Suppressor macrophage treated with lipopolysaccharide for 4 hours (primary cell): Measurements from ENCODE around the gene USP47.

Experiments used
- DNase-seq: peaks from one replicate; pipeline ENCODE4 v3.0.0-alpha.2; 2020

The USP47 gene

GRCh38 chr11:11876458-11876857, 34.7 kb downstream of the USP47 start:
- DNase-seq, result peak; percentile 9

GRCh38 chr11:11880179-11880578, 38.4 kb downstream of the USP47 start:
- no peak for DNase-seq

GRCh38 chr11:11882539-11882938, 40.8 kb downstream of the USP47 start:
- peak; percentile 54 for DNase-seq

GRCh38 chr11:11884351-11884750, 42.6 kb downstream of the USP47 start:
- no peak for DNase-seq

GRCh38 chr11:11884774-11885481, 43.2 kb downstream of the USP47 start:
- no peak for DNase-seq

- no peak for DNase-seq
These were observed 52.7 kb downstream of the USP47 start for GRCh38 chr11:11894486-11894885.

GRCh38 chr11:11895672-11896071, 53.9 kb downstream of the USP47 start:
- DNase-seq, result peak; percentile 2

- DNase-seq, result no peak
These were observed 56.9 kb downstream of the USP47 start for GRCh38 chr11:11898648-11899047.

- DNase-seq, result no peak
These were observed 57.6 kb downstream of the USP47 start for GRCh38 chr11:11899401-11899800.

GRCh38 chr11:11901929-11902328, 60.2 kb downstream of the USP47 start:
- DNase-seq, result no peak

GRCh38 chr11:11909727-11910126, 68.0 kb downstream of the USP47 start:
- DNase-seq, result no peak

- no peak for DNase-seq
These were observed 68.8 kb downstream of the USP47 start for GRCh38 chr11:11910541-11910940.

- DNase-seq, result no peak
These were observed 71.6 kb downstream of the USP47 start for GRCh38 chr11:11913395-11913794.

- no peak for DNase-seq
These were observed 73.9 kb downstream of the USP47 start for GRCh38 chr11:11915625-11916024.

GRCh38 chr11:11916981-11917399, 75.2 kb downstream of the USP47 start:
- DNase-seq, result no peak

GRCh38 chr11:11923828-11924227, 82.1 kb downstream of the USP47 start:
- no peak for DNase-seq

GRCh38 chr11:11929920-11930319, 88.1 kb downstream of the USP47 start:
- DNase-seq, result no peak

- peak; percentile 59 for DNase-seq
These were observed 89.8 kb downstream of the USP47 start for GRCh38 chr11:11931461-11932055.

- DNase-seq, result no peak
These were observed 93.8 kb downstream of the USP47 start for GRCh38 chr11:11935536-11935935.

GRCh38 chr11:11937433-11937832, 95.7 kb downstream of the USP47 start:
- DNase-seq, result no peak

GRCh38 chr11:11937957-11938356, 96.2 kb downstream of the USP47 start:
- no peak for DNase-seq

GRCh38 chr11:11940551-11940950, 98.8 kb downstream of the USP47 start:
- no peak for DNase-seq

- DNase-seq, result no peak
These were observed 100.9 kb downstream of the USP47 start for GRCh38 chr11:11942668-11943067.

GRCh38 chr11:11944444-11944843, 102.7 kb downstream of the USP47 start:
- DNase-seq, result no peak

- DNase-seq, result no peak
These were observed 104.4 kb downstream of the USP47 start for GRCh38 chr11:11946180-11946579.
